ENCODE measurements around the gene ZNF148.
"Not testable (repeated sequence)": the region's sequence is repeated elsewhere in the genome, so short reads cannot be mapped to it uniquely, and the experiment has no call there.

The ZNF148 gene

GRCh38 chr3:125401402-125401801 is 26.3 kb upstream of the ZNF148 start:
- Histone ChIP-seq H4K20me1 (ENCODE audit: insufficient read depth) (no peaks in the 10 kb centered on the region), H3K4me1 (ENCODE audit: low read depth, poor library complexity, severe bottlenecking) (no peaks in the 10 kb centered on the region), H3K4me3 (IDR thresholded peaks at IDR 0.05; ENCODE audit: insufficient read depth, low read depth, low read length) (no peak overlapping the region), H3K27me3 (ENCODE audit: insufficient read depth, low read depth) (no peaks in the 10 kb centered on the region), H3K9ac (no peak overlapping the region), H3K27ac (no peak overlapping the region), H3K79me2 (ENCODE audit: insufficient read depth, low read depth) (no peaks in the 10 kb centered on the region), H2AFZ (ENCODE audit: low read depth) (no peak overlapping the region), H3K36me3 (ENCODE audit: insufficient read depth) (no peaks in the 10 kb centered on the region), H3K4me2 (no peak overlapping the region)
- TF ChIP-seq CTCF (conservative IDR thresholded peaks at IDR 0.05; ENCODE audit: low read depth, low read length), result no peak

- Histone ChIP-seq H3K9ac (no peak overlapping the region), H3K27me3 (ENCODE audit: insufficient read depth, low read depth) (no peaks in the 10 kb centered on the region), H3K27ac (no peak overlapping the region), H2AFZ (ENCODE audit: low read depth) (no peak overlapping the region), H3K4me3 (IDR thresholded peaks at IDR 0.05; ENCODE audit: insufficient read depth, low read depth, low read length) (no peak overlapping the region), H4K20me1 (ENCODE audit: insufficient read depth) (no peaks in the 10 kb centered on the region), H3K4me1 (ENCODE audit: low read depth, poor library complexity, severe bottlenecking) (no peaks in the 10 kb centered on the region), H3K4me2 (no peak overlapping the region), H3K79me2 (ENCODE audit: insufficient read depth, low read depth) (no peaks in the 10 kb centered on the region), H3K36me3 (ENCODE audit: insufficient read depth) (no peaks in the 10 kb centered on the region)
- TF ChIP-seq CTCF (conservative IDR thresholded peaks at IDR 0.05; ENCODE audit: low read depth, low read length), result no peak
These were observed 23.8 kb upstream of the ZNF148 start for GRCh38 chr3:125398952-125399351.

DNA sequence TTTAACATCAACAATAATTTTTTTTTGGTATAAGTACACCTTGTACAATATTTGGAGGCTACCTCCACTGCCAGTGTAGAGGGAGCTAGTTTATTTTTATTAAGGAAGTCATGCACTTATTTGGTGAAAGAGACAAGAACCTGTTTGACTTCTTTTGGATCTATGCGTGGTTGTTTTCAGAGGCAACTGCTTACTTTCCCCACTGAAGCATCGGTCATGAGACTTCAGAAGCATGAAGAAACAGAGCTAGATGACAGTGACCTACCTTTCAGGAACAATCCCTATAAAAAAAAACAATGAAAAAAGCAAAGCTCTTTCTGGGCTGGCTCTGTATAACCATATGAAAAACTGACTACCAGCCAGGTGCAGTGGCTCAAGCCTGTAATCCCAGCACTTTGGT is 20.0 kb upstream of the ZNF148 start:
- no peaks in the 10 kb centered on the region for H3K27me3 ChIP-seq (ENCODE audit: insufficient read depth, low read depth)
- H3K4me1 ChIP-seq (ENCODE audit: low read depth, poor library complexity, severe bottlenecking), result no peaks in the 10 kb centered on the region
- H4K20me1 ChIP-seq (ENCODE audit: insufficient read depth), result no peaks in the 10 kb centered on the region
- no peak overlapping the region for H3K4me3 ChIP-seq (IDR thresholded peaks at IDR 0.05; ENCODE audit: insufficient read depth, low read depth, low read length)
- H3K9ac ChIP-seq, result no peak overlapping the region
- H3K27ac ChIP-seq, result no peak overlapping the region
- H3K79me2 ChIP-seq (ENCODE audit: insufficient read depth, low read depth), result no peaks in the 10 kb centered on the region
- no peak for TF ChIP-seq CTCF (conservative IDR thresholded peaks at IDR 0.05; ENCODE audit: low read depth, low read length)
- H3K36me3 ChIP-seq (ENCODE audit: insufficient read depth), result no peaks in the 10 kb centered on the region
- H3K4me2 ChIP-seq, result no peak overlapping the region
- H2AFZ ChIP-seq (ENCODE audit: low read depth), result no peak overlapping the region

GRCh38 chr3:125394406-125394805 is 19.3 kb upstream of the ZNF148 start:
- Histone ChIP-seq H3K36me3 (ENCODE audit: insufficient read depth) (no peaks in the 10 kb centered on the region), H3K27me3 (ENCODE audit: insufficient read depth, low read depth) (no peaks in the 10 kb centered on the region), H3K4me1 (ENCODE audit: low read depth, poor library complexity, severe bottlenecking) (no peaks in the 10 kb centered on the region), H3K27ac (no peak overlapping the region), H4K20me1 (ENCODE audit: insufficient read depth) (no peaks in the 10 kb centered on the region), H3K79me2 (ENCODE audit: insufficient read depth, low read depth) (no peaks in the 10 kb centered on the region), H3K4me2 (no peak overlapping the region), H3K4me3 (IDR thresholded peaks at IDR 0.05; ENCODE audit: insufficient read depth, low read depth, low read length) (no peak overlapping the region), H2AFZ (ENCODE audit: low read depth) (no peak overlapping the region), H3K9ac (no peak overlapping the region)
- TF ChIP-seq CTCF (conservative IDR thresholded peaks at IDR 0.05; ENCODE audit: low read depth, low read length), result no peak

DNA sequence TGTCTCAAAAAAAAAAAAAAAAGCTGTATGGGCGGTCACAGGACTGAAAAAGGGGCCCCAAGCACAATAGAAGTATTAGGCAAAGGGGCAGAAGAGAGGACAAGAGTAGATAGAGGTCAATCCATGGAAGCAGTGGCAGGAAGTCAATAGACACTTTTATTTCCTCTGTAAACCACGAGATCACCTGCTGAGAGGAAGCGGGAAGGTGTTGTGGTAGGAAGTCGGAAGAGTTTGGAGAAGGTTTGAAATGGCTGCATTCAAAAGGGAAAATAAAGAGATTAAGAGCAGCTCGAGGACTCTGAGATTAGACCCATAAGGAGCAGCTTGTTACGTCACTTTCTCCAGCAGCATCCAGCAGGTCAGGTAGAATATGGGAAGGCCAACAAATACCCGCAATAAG is 14.2 kb upstream of the ZNF148 start:
- no peaks in the 10 kb centered on the region for H3K36me3 ChIP-seq (ENCODE audit: insufficient read depth)
- H3K27me3 ChIP-seq (ENCODE audit: insufficient read depth, low read depth), result no peaks in the 10 kb centered on the region
- no peaks in the 10 kb centered on the region for H4K20me1 ChIP-seq (ENCODE audit: insufficient read depth)
- H3K27ac ChIP-seq, result no peak overlapping the region
- no peak overlapping the region for H3K4me2 ChIP-seq
- H3K9ac ChIP-seq, result no peak overlapping the region
- H3K4me1 ChIP-seq (ENCODE audit: low read depth, poor library complexity, severe bottlenecking), result no peaks in the 10 kb centered on the region
- H3K79me2 ChIP-seq (ENCODE audit: insufficient read depth, low read depth), result no peaks in the 10 kb centered on the region
- H3K4me3 ChIP-seq (IDR thresholded peaks at IDR 0.05; ENCODE audit: insufficient read depth, low read depth, low read length), result no peak overlapping the region
- H2AFZ ChIP-seq (ENCODE audit: low read depth), result no peak overlapping the region
- TF ChIP-seq CTCF (conservative IDR thresholded peaks at IDR 0.05; ENCODE audit: low read depth, low read length), result no peak

GRCh38 chr3:125388369-125388768 is 13.2 kb upstream of the ZNF148 start:
- not testable (repeated sequence) for H3K36me3 ChIP-seq (ENCODE audit: insufficient read depth); H2AFZ ChIP-seq (ENCODE audit: low read depth); H4K20me1 ChIP-seq (ENCODE audit: insufficient read depth); H3K9ac ChIP-seq; H3K4me1 ChIP-seq (ENCODE audit: low read depth, poor library complexity, severe bottlenecking); H3K4me3 ChIP-seq (IDR thresholded peaks at IDR 0.05; ENCODE audit: insufficient read depth, low read depth, low read length); H3K79me2 ChIP-seq (ENCODE audit: insufficient read depth, low read depth); H3K27ac ChIP-seq; H3K4me2 ChIP-seq; H3K27me3 ChIP-seq (ENCODE audit: insufficient read depth, low read depth)

Data from KMS-11 (cell line).